Measurements from ENCODE around the gene STAG1.

DNA sequence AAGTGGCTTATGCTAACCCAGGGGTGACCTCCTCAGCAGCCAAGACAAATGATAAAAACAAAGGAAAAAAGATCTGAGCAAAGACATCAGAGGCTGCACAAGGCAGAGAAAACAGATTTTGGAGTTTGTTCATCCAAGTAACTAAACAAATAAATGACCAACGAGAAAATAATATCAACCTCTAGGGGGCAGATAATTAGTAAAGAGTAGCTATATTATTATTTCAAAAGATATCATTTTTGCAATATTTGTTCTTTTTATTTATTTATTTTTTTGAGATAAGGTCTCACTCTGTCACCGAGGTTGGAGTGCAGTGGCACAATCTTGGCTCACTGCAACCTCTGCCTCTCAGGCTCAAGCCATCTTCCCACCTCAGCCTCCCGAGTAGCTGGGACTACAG lies 400.3 kb downstream of the STAG1 start:
- TF ChIP-seq, protein P1, sequence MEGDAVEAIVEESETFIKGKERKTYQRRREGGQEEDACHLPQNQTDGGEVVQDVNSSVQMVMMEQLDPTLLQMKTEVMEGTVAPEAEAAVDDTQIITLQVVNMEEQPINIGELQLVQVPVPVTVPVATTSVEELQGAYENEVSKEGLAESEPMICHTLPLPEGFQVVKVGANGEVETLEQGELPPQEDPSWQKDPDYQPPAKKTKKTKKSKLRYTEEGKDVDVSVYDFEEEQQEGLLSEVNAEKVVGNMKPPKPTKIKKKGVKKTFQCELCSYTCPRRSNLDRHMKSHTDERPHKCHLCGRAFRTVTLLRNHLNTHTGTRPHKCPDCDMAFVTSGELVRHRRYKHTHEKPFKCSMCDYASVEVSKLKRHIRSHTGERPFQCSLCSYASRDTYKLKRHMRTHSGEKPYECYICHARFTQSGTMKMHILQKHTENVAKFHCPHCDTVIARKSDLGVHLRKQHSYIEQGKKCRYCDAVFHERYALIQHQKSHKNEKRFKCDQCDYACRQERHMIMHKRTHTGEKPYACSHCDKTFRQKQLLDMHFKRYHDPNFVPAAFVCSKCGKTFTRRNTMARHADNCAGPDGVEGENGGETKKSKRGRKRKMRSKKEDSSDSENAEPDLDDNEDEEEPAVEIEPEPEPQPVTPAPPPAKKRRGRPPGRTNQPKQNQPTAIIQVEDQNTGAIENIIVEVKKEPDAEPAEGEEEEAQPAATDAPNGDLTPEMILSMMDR (IDR thresholded peaks at IDR 0.05; ENCODE audit: low read depth, low read length), result peak; percentile 36; the same call in 1 of the 2 replicates
- TF ChIP-seq EZH2phosphoT487 (IDR thresholded peaks at IDR 0.05; ENCODE audit: low read depth), result no peak

Data from OCI-LY3 (cell line).